GM12873 (cell line): ENCODE results near the gene B3GALT4.

Experiments used
- TF ChIP-seq, protein P1 (sequence below): IDR thresholded peaks from 2 replicates; pipeline ENCODE4 v1.5.1; 2012; ENCODE audit warnings: low read depth, mild to moderate bottlenecking, moderate library complexity, low read length, control low read depth; ENCODE audit not compliant: insufficient read depth; ENCODE audit errors: missing control alignments

Gene B3GALT4

DNA sequence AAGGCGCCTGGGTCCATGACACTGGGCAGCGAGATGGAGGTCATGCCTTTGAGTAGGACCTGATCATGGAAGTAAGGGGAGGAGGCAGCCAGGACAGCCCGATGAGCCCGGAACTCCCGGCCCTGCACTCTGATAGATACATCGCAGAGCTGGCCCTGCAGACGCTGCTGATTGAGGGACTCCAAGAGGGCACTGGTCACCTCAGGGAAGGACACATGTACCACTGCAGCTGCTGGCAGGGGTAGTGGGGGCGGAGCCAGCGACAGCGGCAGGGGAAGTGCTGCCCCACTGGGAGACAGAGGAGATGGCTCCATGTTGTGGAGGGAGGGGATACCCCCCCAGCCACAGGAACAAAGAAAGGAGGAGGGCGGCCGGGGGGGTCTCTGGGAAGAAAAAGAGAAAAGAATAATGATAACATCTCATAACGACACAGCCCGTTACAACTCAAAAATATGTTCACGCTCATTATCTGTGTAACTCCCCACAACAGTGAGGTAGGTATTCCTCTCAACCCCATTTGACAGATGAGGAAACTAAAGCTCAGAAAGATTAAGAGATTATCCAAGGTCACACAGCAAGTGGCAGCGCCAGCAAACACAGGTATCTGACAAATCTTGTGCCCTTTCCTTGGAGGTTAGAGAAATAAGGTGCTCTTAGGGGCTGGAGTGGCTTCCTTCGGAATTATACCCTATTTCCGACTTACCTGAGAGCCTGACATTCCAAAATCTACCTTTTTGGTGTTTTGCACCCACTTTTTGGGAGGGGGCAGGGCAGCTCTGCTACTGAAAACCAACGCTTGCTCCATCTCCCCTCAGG is 39.9 kb downstream of the B3GALT4 start:
- TF ChIP-seq, protein P1, sequence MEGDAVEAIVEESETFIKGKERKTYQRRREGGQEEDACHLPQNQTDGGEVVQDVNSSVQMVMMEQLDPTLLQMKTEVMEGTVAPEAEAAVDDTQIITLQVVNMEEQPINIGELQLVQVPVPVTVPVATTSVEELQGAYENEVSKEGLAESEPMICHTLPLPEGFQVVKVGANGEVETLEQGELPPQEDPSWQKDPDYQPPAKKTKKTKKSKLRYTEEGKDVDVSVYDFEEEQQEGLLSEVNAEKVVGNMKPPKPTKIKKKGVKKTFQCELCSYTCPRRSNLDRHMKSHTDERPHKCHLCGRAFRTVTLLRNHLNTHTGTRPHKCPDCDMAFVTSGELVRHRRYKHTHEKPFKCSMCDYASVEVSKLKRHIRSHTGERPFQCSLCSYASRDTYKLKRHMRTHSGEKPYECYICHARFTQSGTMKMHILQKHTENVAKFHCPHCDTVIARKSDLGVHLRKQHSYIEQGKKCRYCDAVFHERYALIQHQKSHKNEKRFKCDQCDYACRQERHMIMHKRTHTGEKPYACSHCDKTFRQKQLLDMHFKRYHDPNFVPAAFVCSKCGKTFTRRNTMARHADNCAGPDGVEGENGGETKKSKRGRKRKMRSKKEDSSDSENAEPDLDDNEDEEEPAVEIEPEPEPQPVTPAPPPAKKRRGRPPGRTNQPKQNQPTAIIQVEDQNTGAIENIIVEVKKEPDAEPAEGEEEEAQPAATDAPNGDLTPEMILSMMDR, result no peak

DNA sequence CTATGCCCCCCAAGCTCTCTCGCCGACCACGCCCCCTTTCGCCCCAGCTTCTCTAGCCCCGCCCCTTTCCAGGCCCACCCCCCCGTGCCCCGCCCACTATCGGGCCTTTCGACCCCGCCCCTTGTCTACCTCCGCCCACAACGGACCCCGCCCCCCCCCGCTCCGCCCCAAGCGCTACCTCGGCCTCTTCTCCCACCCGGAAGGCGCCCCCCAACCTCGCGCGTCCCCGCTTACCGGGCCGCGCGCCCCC is 40.4 kb downstream of the B3GALT4 start:
- TF ChIP-seq, protein P1, result no peak

GRCh38 chr6:33317669-33318425 is 40.9 kb downstream of the B3GALT4 start, which contains the start of gene ZBTB22:
ZBTB22 (minus strand) TSS chr6:33317744; CDS start chr6:33316916, 828 bp downstream.
- TF ChIP-seq, protein P1, result no peak

DNA sequence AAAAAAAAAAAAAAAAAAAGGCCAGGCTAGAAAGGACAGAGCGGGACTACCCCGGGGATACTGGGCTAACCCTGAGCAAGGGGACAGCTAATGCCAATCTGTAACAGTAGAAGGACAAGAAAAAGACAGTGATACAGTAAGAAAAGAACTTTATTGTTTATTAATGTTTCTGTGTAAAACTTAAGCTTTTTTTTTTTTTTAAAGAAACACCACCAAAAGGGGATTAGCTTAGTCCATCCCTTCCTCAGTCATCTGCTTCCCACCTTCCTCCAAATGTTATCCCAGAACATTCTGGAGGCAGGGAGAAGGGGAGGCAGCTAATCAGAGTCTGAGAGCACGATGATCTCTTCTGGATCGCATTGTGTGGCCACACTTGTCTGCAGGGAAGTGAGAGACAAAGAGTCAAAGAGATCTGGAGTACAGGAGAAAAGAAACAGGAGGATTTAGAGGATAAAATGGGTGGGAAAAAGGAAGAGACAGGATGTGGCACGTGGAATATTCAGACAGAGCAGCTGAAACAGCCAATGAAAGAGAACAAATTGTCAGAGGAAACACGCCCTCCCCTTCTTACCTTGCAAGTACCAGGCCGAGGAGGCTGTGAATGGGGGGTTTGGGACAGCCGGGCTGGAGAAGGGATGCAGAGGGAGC is 41.6 kb downstream of the B3GALT4 start:
- TF ChIP-seq, protein P1, result no peak

GRCh38 chr6:33319939-33320314 is 43.0 kb downstream of the B3GALT4 start:
- TF ChIP-seq, protein P1, result no peak

- TF ChIP-seq, protein P1, result no peak
These were observed 43.6 kb downstream of the B3GALT4 start for GRCh38 chr6:33320315-33321181.
